Stimulated activated CD8-positive, alpha-beta memory T cell treated with anti-CD3 and anti-CD28 coated beads, Interleukin-4, amount 100 ng/mL, for 48 hours (primary cell): ENCODE data around the gene AURKB.
"Not testable (repeated sequence)": the region's sequence is repeated elsewhere in the genome, so short reads cannot be mapped to it uniquely, and the experiment has no call there.

ENCODE experiments used
- DNase-seq: peaks from one replicate; pipeline ENCODE4 v3.0.0-alpha.2; 2020

AURKB gene

GRCh38 chr17:8224891-8225812 is 14.8 kb upstream of the AURKB start:
- DNase-seq = no peak

DNA sequence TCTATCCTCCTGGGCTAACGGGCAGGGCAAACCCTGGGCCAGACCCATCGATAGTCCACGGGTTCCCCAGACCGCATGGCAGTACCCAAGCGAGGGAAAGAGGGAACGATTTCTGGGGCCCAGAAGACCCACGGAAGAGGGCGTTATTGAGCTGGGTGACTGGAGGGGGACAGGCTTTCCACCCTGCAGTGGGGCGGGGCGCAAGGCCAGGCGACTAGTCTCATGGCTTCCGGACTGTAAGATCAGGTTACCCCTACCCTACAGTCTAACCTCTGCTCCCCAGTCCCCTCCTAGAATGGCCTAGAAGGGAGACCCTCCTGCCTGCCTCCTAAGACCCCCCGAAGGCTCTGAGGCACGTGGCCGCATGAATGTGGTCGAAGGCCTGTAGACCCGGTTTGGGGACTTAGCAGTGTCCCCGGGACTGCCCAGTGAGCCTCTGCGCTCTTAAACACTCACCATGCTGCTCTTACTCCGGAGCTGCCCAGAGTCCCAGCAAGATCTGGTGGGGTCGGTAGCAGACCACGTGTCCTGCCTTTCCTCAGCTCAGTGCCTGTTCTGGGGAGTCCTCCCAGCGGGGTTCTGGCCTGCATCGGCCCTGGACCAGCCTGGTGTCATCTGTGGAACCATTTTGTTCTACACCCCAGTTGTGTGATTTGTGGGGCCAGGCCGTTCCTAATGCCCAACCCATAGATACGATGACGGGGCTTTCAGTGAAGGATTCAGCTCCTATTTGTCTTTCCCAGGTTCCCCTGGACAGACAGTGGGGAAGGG is 13.2 kb upstream of the AURKB start:
- peak; percentile 75 for DNase-seq

DNA sequence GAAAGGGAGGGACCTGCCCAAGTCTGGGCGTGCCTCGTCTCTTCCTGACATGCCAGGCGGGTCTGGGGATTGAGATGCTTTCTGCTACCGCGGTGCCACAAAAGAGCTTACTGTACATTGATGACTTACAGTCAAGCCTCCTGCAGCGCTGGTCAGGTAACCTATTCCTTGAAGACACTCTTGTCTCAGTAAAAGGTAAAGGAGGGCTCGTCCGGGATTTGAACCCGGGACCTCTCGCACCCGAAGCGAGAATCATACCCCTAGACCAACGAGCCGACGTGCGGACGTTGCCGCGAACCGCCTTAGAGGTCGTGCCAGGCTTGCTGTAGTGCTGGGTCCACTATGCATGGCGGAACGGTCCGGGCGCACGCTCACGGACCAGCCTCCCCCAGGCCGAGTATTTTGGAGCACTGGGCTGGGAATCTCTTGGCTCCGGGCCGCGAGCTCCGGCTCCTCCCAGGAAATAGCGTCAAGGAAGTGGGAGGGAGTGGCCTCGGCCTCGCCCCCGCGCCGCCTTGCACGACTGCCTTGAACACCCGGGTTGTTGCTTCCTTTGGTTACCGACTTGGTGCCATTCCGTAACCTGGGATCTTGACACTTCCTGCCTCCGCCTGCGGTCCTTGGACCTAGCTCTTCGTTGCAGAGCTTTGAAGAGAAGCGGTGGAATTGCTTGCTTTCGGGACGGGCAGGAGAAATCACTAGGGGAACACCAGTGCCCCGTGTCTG is 12.4 kb upstream of the AURKB start:
- DNase-seq = peak; percentile 97

DNA sequence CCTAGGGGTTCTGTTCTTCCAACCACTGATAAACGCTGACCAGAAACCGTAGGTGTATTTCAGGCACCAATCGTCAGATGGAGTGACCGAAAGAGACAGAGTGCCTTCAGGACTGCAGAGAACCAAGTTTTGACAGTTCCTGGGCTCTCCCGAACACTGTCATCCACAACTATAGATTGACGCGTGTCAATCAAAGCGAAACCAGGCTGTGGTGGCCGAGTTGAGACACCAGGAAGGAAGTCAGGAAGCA is 11.9 kb upstream of the AURKB start:
- DNase-seq = no peak

- DNase-seq = peak; percentile 95
These were observed 11.4 kb upstream of the AURKB start for GRCh38 chr17:8221663-8222379.

DNA sequence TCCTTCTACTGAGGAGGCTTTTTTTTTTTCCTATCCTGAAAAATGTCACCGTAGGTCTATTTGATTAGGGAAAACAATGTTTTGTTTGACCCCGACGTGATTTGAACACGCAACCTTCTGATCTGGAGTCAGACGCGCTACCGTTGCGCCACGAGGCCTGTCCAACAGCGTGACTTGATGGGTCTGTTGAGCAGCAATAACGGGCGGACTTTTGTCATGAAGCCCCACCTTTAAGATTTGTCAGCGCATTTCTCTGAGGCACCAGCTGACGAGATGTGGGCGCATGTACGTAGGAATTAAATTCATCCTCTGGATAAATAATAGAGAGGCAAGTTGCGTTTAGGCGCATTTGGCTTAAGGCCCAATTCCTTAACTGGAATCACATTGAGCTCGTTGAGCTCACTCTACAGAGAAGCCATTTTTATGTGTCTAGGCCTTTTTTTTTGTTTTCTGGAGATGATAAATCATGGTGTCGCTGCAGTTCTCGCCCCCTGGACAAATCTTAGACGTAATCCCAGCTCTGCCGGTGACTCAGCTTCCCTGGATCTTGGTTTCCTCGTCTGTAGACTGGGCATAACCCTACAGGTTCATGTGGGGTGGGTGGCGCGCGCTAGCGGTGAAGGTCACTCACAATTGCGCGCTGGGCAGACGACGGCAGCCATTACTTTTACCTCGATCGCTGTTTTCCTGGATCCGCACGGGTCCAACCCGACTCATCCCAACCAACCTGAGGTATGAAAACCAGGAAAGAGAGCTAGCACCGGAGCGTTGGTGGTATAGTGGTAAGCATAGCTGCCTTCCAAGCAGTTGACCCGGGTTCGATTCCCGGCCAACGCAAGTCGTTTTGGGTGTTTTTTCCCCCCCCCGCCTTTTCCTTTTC is 10.6 kb upstream of the AURKB start:
- peak; percentile 99 for DNase-seq

- not testable (repeated sequence) for DNase-seq
These were observed 3.6 kb upstream of the AURKB start for GRCh38 chr17:8214000-8214399.

DNA sequence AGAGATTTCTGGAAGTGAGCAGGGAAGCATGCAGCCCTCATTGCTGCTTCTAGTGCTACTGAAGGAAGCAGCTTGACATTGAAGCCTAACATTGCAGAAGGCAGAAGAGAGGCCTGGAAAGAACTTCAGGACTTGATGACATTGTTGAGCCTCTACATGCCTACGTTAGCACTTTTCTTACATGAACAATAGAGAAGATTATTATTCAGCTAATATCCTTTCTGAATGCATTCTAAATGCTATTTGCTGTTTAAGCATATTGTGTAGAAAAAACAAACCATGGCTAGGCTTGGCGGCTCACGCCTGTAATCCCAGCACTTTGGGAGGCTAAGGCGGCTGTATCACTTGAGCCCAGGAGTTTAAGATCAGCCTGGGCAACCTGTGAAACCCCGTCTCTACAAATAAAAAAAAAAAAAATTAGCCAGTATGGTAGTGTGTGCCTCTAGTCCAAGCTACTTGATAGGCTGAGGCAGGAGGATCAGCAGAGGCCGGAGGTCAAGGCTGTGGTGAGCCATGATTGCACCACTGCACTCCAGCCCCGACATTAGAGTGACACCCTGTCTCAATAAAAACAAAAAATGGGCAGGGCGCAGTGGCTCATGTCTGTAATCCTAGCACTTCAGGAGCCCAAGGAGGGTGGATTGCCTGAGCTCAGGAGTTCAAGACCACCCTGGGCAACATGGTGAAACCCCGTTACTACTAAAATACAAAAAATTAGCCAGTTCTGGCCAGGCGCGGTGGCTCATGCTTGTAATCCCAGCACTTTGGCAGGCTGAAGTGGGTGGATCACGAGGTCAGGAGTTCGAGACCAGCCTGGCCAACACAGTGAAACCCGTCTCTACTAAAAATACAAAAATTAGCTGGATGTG is 2.2 kb upstream of the AURKB start:
- no peak for DNase-seq

DNA sequence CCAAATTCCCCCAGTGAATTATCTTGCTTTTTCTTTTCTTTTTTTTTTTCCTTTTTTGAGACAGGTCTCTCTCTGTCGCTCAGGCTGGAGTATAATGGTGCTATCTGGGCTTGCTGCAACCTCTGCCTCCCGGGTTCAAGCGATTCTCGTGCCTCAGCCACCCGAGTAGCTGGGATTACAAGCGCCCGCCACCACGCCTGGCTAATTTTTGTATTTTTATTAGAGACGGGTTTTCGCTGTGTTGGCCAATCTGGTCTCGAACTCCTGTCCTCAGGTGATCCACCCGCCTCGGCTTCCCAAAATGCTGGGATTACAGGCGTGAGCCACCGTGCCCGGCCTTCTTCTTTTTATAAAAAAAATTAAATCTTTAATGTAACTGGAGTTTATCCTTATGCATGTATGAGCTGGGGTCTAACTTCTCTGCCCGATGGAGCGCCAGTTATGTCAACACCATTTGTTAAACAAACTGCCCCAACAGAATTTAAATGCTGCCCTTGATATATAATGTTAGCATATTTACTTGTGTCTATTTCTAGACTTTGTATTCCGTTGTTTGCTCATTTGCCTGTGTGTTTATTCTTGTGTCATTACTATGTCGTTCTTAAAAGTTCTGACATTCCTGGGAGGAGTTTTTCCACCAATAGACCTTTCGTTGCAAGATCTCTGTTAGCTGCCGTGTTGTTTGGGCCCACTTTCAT is 535 bp upstream of the AURKB start:
- peak; percentile 55 for DNase-seq

- DNase-seq = no peak
These were observed 3.8 kb downstream of the AURKB start for GRCh38 chr17:8206536-8206935.

DNA sequence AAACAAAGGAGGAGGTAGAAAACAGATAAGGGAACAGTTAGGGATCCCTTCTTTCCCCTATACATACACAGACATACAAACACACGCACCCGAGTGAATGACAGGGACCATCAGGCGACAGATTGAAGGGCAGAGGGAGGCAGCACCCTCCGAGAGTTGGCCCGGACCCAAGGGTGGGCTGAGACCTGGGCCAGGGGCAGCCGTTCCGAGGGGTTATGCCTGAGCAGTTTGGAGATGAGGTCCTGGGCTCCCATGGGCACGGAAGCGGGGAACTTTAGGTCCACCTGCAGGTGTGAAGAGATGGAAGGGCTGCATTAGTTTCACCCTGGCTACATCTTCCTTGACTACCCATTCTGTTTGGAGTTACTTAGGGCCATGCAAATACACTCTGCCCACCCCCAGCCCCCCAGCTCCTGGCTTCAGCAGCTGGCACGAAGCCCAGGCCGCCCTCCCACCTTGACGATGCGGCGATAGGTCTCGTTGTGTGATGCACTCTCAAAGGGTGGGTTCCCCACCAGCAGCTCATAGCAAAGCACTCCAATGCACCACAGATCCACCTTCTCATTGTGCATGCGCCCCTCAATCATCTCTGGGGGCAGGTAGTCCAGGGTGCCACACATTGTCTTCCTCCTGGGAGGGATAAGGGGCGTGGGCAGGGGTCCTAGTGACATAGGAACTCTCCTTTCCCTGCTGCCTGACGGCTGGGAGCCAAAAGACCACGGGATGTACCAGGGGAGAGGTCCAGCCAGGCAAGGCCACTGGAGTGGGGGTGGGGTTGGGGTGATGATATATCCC is 5.4 kb downstream of the AURKB start:
- DNase-seq = no peak

DNA sequence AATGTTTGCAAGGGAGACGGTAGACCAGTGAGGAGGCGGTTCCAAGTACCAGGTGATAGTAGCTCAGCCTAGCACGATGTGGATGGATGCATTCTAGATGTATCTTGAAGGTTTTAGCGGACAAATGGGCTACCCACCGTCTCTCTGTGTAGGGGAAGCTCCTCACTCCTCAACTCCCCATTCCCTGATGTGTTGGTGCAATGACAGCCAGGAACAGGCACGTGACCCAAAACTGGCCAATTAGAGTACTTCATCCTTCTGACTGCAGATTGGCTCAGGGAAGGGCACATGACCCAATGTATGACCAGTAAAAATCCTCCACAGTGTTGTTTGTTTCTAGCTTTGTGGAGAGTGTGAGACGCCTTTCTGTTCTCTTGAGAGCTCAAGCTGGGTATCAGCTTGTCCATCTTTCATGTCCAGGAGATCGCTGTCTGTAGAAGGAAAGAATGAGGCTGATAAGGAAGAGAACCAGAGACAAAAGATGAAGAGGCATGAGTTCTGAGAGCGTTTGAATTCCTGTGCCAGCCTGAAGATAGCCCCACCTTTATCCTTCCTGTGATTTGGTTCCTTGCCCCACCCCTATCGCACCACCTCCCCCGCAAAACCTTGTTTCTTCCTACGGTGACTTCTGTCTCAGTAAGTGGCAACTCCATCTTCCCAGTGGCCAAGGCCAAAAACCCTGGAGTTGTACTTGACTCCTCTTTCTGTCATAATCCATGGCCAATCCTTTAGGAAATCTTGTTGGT is 18.1 kb downstream of the AURKB start:
- peak; percentile 69 for DNase-seq

- DNase-seq = no peak
These were observed 19.9 kb downstream of the AURKB start for GRCh38 chr17:8190506-8190905.

DNA sequence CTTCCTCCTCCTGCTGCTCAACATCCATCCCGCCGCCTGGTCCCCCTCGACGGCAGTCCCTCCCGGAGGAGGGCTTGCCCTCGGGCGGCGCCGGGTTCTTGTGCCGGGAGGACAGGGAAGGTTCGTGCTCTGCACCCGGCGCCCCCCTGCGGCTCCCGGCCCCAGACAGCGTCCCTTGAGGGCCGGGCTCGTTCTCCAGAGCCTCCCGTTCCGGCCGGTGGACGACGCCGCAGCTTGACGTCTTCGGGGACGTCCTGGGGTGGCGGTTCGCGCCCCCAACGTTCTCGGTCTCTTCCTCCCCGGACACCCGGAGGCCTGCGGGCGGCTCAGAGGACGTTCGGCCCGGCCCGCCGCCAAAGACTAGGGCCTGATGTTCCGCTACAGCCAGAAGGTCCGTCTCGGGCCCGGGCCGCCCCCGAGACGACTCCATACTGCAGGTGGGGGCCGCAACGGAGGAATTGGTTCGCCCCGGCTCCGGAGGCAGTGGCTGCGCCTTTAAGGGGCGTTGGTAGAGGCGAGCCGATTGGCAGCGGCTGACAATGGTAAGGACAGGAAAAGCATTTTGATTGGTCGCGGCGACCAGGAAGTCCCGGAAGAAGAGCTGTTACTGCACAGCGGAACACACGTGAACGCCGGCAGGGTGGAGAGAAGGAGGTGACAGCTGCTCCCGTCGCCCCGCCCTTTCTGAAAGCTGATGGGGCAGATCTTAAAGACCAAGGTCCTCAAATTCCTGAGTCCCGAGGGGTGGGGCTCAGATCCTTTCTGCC is 20.5 kb downstream of the AURKB start, which contains the start of gene BORCS6:
Gene BORCS6 (minus strand): TSS at position 470 of the 767 bp plus-strand sequence. CDS start 40 bp downstream, at position 430.
- peak; percentile 94 for DNase-seq

- peak; percentile 41 for DNase-seq
These were observed 21.2 kb downstream of the AURKB start for GRCh38 chr17:8189041-8189710.

- DNase-seq = no peak
These were observed 22.0 kb downstream of the AURKB start for GRCh38 chr17:8188263-8188839.
